Dermis blood vessel endothelial cell (primary cell): ENCODE data around the gene TPBGL. TPM values are rescaled to one million over a fixed set of nuclear protein-coding genes. Genes with fewer than 3 reads are reported as not detected.

Experiments used
- DNase-seq: peaks from one replicate; pipeline ENCODE4 v3.0.0; 2010
- total RNA-seq: library from RNA; depleted of rRNA; stranded (reverse); fragments of >200 nt; gene quantifications from 2 replicates; pipeline ENCODE4 v1.2.3, GENCODE V29; 2014

TPBGL gene
- 0.17 TPM in 1 of 2 replicates, not detected in the other for total RNA-seq

GRCh38 chr11:75240311-75241035, at the start of gene TPBGL:
TSS of gene TPBGL (plus strand) at chr11:75240774. CDS start at chr11:75241050, 276 bp downstream.
- DNase-seq, result no peak

GRCh38 chr11:75191330-75191717, 49.2 kb upstream of the TPBGL start:
- peak; percentile 54 for DNase-seq

GRCh38 chr11:75193271-75193670, 47.3 kb upstream of the TPBGL start:
- DNase-seq, result no peak

GRCh38 chr11:75193711-75194110, 46.9 kb upstream of the TPBGL start:
- no peak for DNase-seq

- no peak for DNase-seq
Measured at GRCh38 chr11:75194147-75194546, 46.4 kb upstream of the TPBGL start.

GRCh38 chr11:75195167-75195962, 45.2 kb upstream of the TPBGL start:
- DNase-seq, result peak; percentile 26

GRCh38 chr11:75196426-75196825, 44.1 kb upstream of the TPBGL start:
- peak; percentile 25 for DNase-seq

GRCh38 chr11:75197512-75198277, 42.9 kb upstream of the TPBGL start:
- DNase-seq, result no peak

GRCh38 chr11:75198278-75198973, 42.1 kb upstream of the TPBGL start:
- DNase-seq, result no peak

GRCh38 chr11:75199412-75199955, 41.1 kb upstream of the TPBGL start:
- no peak for DNase-seq

GRCh38 chr11:75200051-75200450, 40.5 kb upstream of the TPBGL start:
- no peak for DNase-seq

- DNase-seq, result no peak
Measured at GRCh38 chr11:75200531-75200930, 40.0 kb upstream of the TPBGL start.

GRCh38 chr11:75201771-75202170, 38.8 kb upstream of the TPBGL start:
- DNase-seq, result no peak

- no peak for DNase-seq
Measured at GRCh38 chr11:75202195-75202594, 38.4 kb upstream of the TPBGL start.

GRCh38 chr11:75203138-75203537, 37.4 kb upstream of the TPBGL start:
- DNase-seq, result no peak

GRCh38 chr11:75203641-75204011, 36.9 kb upstream of the TPBGL start:
- no peak for DNase-seq

GRCh38 chr11:75204012-75204674, 36.4 kb upstream of the TPBGL start:
- DNase-seq, result no peak

- DNase-seq, result peak; percentile 92
Measured at GRCh38 chr11:75204685-75205563, 35.6 kb upstream of the TPBGL start.

GRCh38 chr11:75205564-75206020, 35.0 kb upstream of the TPBGL start:
- no peak for DNase-seq

- no peak for DNase-seq
Measured at GRCh38 chr11:75208446-75208845, 32.1 kb upstream of the TPBGL start.

GRCh38 chr11:75212411-75212810, 28.2 kb upstream of the TPBGL start:
- DNase-seq, result no peak
